Small intestine (tissue), 7 donors: Measurements from ENCODE around the gene DYNC1H1. TPM values are rescaled to one million over a fixed set of nuclear protein-coding genes. Genes with fewer than 3 reads are reported as not detected.

Experiments
- DNase-seq, 2 donors: peaks; one replicate each; pipeline versions ENCODE4 v3.0.0 to v3.0.0-alpha.2; 2013
- FAIRE-seq: peaks from 2 replicates; lab custom pipeline; 2012; peaks lifted over from hg19 to GRCh38; lab: Jason Lieb, UNC
- H3K27ac ChIP-seq, 3 donors: one replicate each; pipeline ENCODE4 v1.5.1; 2013; ENCODE audit warnings: low read length in 2 of 3, mild to moderate bottlenecking in 2 of 3, control low read depth in 1 of 3, inconsistent platforms in 1 of 3, low read depth in 1 of 3, moderate library complexity in 1 of 3
- H3K27me3 ChIP-seq, 3 donors: one replicate each; pipeline ENCODE4 v1.6.1; 2013; ENCODE audit warnings: low read length in 3 of 3, inconsistent platforms in 1 of 3; ENCODE audit not compliant: control insufficient read depth in 3 of 3, insufficient read depth in 3 of 3
- H3K36me3 ChIP-seq, 3 donors: one replicate each; pipeline ENCODE4 v1.6.1; 2013; ENCODE audit warnings: low read length in 3 of 3, inconsistent platforms in 1 of 3, low read depth in 1 of 3, mild to moderate bottlenecking in 1 of 3, moderate library complexity in 1 of 3; ENCODE audit not compliant: control insufficient read depth in 3 of 3, insufficient read depth in 2 of 3
- H3K4me1 ChIP-seq, 3 donors: one replicate each; pipeline ENCODE4 v1.6.1; 2013; ENCODE audit warnings: low read length in 2 of 3, inconsistent platforms in 1 of 3, low read depth in 1 of 3, mild to moderate bottlenecking in 1 of 3, moderate library complexity in 1 of 3; ENCODE audit not compliant: control insufficient read depth in 3 of 3, insufficient read depth in 2 of 3
- H3K4me3 ChIP-seq, 3 donors: one replicate each; pipeline ENCODE4 v1.5.1; 2013; ENCODE audit warnings: low read length in 3 of 3, control low read depth in 1 of 3, inconsistent platforms in 1 of 3, low read depth in 1 of 3, mild to moderate bottlenecking in 1 of 3, moderate library complexity in 1 of 3
- H3K9me3 ChIP-seq, 2 donors: one replicate each; pipeline ENCODE4 v1.6.1; 2013; ENCODE audit warnings: low read depth in 1 of 2, low read length in 1 of 2; ENCODE audit not compliant: control insufficient read depth in 2 of 2, insufficient read depth in 1 of 2
- WGBS, 3 donors: extraction: QIAGEN DNeasy Blood & Tissue Kit; methylation state at CpG; one replicate each; pipeline ENCODE4 v1.1.7; 2013; 5-methylcytosine and 5-hydroxymethylcytosine counted together
- polyA plus RNA-seq, 4 donors: library from polyadenylated mRNA; stranded (reverse) in 3 of 4; unstranded in 1 of 4; fragments of 200-250 nt in 3 of 4; fragments of 120-200 nt in 1 of 4; gene quantifications; one replicate each; pipeline versions ENCODE4 v1.2.1 to v1.2.3, GENCODE V29; 2013
- donor health status: healthy with polysubstance abuse.
- donor health status: control.
- donor health status: control.
- donor health status: Bipolar disorder and iron deficiency.
- donor health status: healthy.

DYNC1H1 gene
- polyA plus RNA-seq, 4 donors, result 74.3 to 248 (median 116) TPM

- H3K36me3 ChIP-seq, result peaks cover 0 to 16% (median 0%) of the 10 kb centered on the region in 3 donors
- peaks cover 0 to 5% (median 0%) of the 10 kb centered on the region in 3 donors for H3K4me1 ChIP-seq
- FAIRE-seq (no peak), DNase-seq (no peak)
- H3K9me3 ChIP-seq, result no peaks in the 10 kb centered on the region
- H3K4me3 ChIP-seq, result no peak overlapping the region
- H3K27me3 ChIP-seq, result peaks cover 0 to under 1% (median 0%) of the 10 kb centered on the region in 3 donors
- WGBS, 3 donors, result 80 to 87% (median 82%) methylated on average over 16 of the region's 16 CpGs
- H3K27ac ChIP-seq, result no peak overlapping the region
Observed at GRCh38 chr14:101933209-101933608, 31.2 kb upstream of the DYNC1H1 start.

DNA sequence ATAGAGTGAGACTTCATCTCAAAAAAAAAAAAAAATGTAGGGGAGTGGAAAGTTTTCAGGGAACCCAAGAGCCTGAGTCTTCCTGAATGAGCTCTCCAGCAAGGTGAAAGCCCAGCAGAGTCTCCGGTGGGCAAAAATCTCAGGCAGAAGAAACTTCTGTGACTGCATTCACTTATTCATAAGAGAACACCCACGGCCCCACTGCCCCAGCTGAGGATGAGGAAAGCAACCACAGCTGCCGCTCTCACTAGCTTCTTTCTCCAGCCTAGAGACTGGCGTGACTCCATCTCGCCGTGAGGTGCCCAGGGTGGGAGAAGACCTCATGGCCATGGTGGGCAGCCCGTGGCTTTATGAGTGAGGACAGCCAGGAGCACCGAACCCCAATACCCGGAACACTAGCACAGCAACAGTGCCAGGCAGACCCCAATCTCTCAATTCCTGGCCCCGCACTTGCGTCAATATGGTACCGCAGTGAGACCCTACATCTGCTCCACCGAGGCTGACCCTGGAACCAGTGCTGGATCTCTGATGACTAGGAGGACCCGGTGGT, 29.7 kb upstream of the DYNC1H1 start:
- Histone ChIP-seq H3K9me3 (no peaks in the 10 kb centered on the region), H3K4me3 (no peak overlapping the region), H3K27ac (no peak overlapping the region), H3K4me1 (peaks cover 0 to 5% (median 0%) of the 10 kb centered on the region in 3 donors), H3K36me3 (peaks cover 0 to 4% (median 0%) of the 10 kb centered on the region in 3 donors), H3K27me3 (peaks cover 0 to 2% (median 0%) of the 10 kb centered on the region in 3 donors)
- WGBS, 3 donors, result 89 to 95% (median 91%) methylated on average over 14 of the region's 14 CpGs
- FAIRE-seq (no peak), DNase-seq (no peak)

DNA sequence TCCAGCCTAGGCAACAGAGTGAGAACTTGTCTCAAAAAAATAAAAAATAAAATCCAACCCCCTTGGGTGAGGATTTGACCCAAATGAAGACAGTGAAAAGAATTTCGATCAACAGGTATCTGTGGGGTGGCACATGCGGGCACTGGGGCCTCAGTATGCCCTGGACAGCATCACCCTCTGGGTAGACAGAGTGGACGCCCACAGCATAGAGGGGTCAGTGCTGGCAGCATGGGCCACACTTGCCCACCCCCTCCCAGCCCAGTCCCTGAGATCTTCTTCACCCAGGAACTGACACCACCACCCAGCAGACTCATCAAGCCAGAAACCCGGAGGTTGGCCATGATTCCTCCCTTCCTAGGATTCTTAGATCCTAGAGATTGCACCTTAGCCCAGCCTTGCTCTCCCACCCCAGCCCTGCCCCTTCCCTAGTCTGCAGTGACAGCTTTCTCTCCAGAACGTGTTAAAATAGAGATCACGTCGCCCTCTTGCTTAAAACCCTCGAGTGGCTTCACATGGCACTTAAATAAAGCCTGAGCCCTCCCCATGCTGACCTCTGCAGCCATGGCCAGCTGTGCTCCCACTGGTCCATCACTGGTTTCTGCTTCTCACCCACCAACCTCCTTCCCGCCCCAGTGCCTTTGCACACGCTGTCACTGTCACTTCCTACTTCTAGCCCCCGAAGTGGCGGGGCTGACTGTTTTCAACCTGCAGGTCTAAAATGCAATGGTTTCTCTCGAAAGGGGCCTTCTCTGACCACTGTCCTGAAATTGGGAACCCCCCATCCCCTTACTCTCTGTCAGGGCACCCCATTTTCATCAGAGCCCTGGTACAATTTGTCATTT, 26.2 kb upstream of the DYNC1H1 start:
- DNase-seq (no peak), FAIRE-seq (no peak)
- Histone ChIP-seq H3K27ac (no peak overlapping the region), H3K4me3 (no peak overlapping the region), H3K4me1 (peaks cover 0 to 2% (median 0%) of the 10 kb centered on the region in 3 donors), H3K9me3 (no peaks in the 10 kb centered on the region), H3K27me3 (peaks cover 0 to 6% (median 2%) of the 10 kb centered on the region in 3 donors), H3K36me3 (no peaks in the 10 kb centered on the region)
- WGBS, 3 donors, result 56 to 61% (median 61%) methylated on average over 13 of the region's 13 CpGs

GRCh38 chr14:101939646-101940170, 24.7 kb upstream of the DYNC1H1 start:
- 75 to 77% (median 76%) methylated on average over 5 of the region's 5 CpGs for WGBS, 3 donors
- no peak overlapping the region for H3K4me3 ChIP-seq
- no peak overlapping the region for H3K27ac ChIP-seq
- no peaks in the 10 kb centered on the region for H3K4me1 ChIP-seq
- FAIRE-seq, result no peak
- DNase-seq, result no peak
- peaks cover 0 to 11% (median 2%) of the 10 kb centered on the region in 3 donors for H3K27me3 ChIP-seq
- H3K9me3 ChIP-seq, result no peaks in the 10 kb centered on the region
- no peaks in the 10 kb centered on the region for H3K36me3 ChIP-seq

- Histone ChIP-seq H3K9me3 (peaks cover 0 to 2% of the 10 kb centered on the region in 2 donors), H3K27ac (no peak overlapping the region), H3K36me3 (no peaks in the 10 kb centered on the region), H3K4me1 (peaks cover 0 to 7% (median 3%) of the 10 kb centered on the region in 3 donors), H3K27me3 (peaks cover 0 to 24% (median 2%) of the 10 kb centered on the region in 3 donors), H3K4me3 (no peak overlapping the region)
- FAIRE-seq (no peak), DNase-seq (no peak)
- WGBS, 3 donors, result 58 to 71% (median 69%) methylated on average over 5 of the region's 5 CpGs
Observed at GRCh38 chr14:101944451-101944850, 19.9 kb upstream of the DYNC1H1 start.

DNA sequence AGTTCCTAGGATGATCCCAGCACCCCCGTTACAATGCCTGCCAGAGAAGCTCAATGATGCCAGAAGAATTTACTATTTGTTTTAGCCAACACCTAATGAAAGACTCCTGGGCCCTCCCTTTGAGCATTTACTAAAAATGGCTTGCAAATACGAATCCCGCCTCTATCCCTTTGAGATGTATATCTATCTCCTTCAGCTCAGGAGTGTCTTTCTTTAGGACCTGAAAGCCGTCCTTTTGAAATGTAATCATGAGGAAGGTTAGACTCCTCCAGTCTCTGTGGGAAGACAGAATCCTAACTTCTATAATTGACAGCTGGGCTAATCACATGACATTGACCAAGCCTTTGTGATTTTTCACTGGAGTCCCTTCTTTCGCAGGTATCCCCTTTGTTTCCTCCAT, 19.2 kb upstream of the DYNC1H1 start:
- 13 to 32% (median 26%) methylated on average over 5 of the region's 5 CpGs for WGBS, 3 donors
- Histone ChIP-seq H3K4me3 (no peak overlapping the region), H3K9me3 (peaks cover 0 to 2% of the 10 kb centered on the region in 2 donors), H3K4me1 (peaks cover 0 to 8% (median 3%) of the 10 kb centered on the region in 3 donors), H3K27ac (no peak overlapping the region), H3K27me3 (peaks cover 0 to 24% (median 2%) of the 10 kb centered on the region in 3 donors), H3K36me3 (peaks cover 0 to under 1% (median 0%) of the 10 kb centered on the region in 3 donors)
- no peak for DNase-seq
- FAIRE-seq, result no peak

DNA sequence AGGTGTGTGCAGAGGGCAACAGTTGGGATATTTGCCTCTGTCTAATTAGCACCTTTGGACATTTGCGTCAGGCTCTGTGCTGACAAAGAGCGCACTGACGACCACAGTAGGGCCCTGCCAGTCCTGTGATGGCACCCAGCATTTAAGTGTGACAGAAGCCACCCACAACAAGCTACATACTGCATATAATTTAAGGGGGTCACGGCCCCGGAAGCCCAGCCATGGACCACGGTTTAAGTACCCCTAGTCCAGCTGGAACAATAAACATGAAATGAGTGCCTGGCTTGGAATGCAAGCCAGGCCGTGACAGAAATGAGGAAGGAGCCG, 16.8 kb upstream of the DYNC1H1 start:
- H3K27me3 ChIP-seq, result peaks cover 0 to 24% (median 1%) of the 10 kb centered on the region in 3 donors
- H3K4me3 ChIP-seq, result peak overlapping the region; percentile 25 to 89 (median 57)
- WGBS, 3 donors, result 7% methylated on average over 8 of the region's 8 CpGs
- H3K4me1 ChIP-seq, result peaks cover 0 to 8% (median 3%) of the 10 kb centered on the region in 3 donors
- FAIRE-seq (no peak), DNase-seq (peak in 1 of 2 donors; percentile 45)
- H3K9me3 ChIP-seq, result peaks cover 0 to 2% of the 10 kb centered on the region in 2 donors
- H3K36me3 ChIP-seq, result peaks cover 0 to 6% (median 0%) of the 10 kb centered on the region in 3 donors
- H3K27ac ChIP-seq, result peak overlapping the region; percentile 87 to 98 (median 95)

GRCh38 chr14:101947904-101948665, 16.3 kb upstream of the DYNC1H1 start:
- WGBS, 3 donors, result 0 to 1% (median 0%) methylated on average over 51 to 53 of the region's 53 CpGs
- FAIRE-seq (peak; percentile 49), DNase-seq (peak; percentile 100)
- Histone ChIP-seq H3K9me3 (peaks cover 0 to 2% of the 10 kb centered on the region in 2 donors), H3K4me1 (peaks cover 0 to 8% (median 3%) of the 10 kb centered on the region in 3 donors), H3K4me3 (peak overlapping the region; percentile 44 to 89 (median 81)), H3K36me3 (peaks cover 0 to 7% (median 0%) of the 10 kb centered on the region in 3 donors), H3K27me3 (peaks cover 0 to 21% (median 0%) of the 10 kb centered on the region in 3 donors), H3K27ac (peak overlapping the region; percentile 87 to 98 (median 95))
